ENCODE data around the gene PTBP1.

PTBP1 gene

DNA sequence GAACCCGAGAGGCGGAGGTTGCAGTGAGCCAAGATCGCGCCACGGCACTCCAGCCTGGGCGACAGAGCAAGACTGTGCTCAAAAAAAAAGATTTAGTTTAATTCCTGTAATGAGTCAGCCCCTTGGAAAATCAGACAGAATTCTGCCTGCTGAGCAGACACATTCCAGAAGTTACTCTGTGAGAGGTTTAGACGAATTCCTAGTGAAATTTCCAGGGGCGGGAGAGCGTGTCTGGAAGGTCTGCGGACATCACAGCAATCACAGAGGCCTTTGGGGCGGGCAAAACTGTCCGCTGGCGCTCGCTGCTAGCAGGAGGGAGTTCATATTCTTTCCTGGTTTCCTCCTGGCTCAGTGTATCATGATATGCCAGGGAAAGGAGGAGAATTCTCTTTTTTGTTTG is 28.8 kb upstream of the PTBP1 start:
- H2BK120ac ChIP-seq (ENCODE audit: low read depth, low read length): no peak overlapping the region
- no peaks in the 10 kb centered on the region for H3K27me3 ChIP-seq (ENCODE audit: insufficient read depth, low read length, poor library complexity)
- no peak overlapping the region for H4K8ac ChIP-seq (ENCODE audit: low read depth, low read length)
- no peak overlapping the region for H3K4me2 ChIP-seq (ENCODE audit: low read length)
- no peak overlapping the region for H2BK15ac ChIP-seq (replicated peaks; ENCODE audit: low read depth)
- H3K79me2 ChIP-seq (ENCODE audit: control insufficient read depth, insufficient read depth, low read length): no peaks in the 10 kb centered on the region
- WGBS (ENCODE audit: extremely low coverage, insufficient coverage, low lambda C conversion rate): no CpG with 5 or more reads among the region's 14 CpGs
- no peak overlapping the region for H3K4me3 ChIP-seq (ENCODE audit: low read length)
- H3K9ac ChIP-seq (ENCODE audit: low read length): no peak overlapping the region
- H3K23ac ChIP-seq (ENCODE audit: low read length): no peak overlapping the region
- no peak overlapping the region for H2AK5ac ChIP-seq (ENCODE audit: low read length)
- DNase-seq: no peak
- H3K18ac ChIP-seq (ENCODE audit: low read length): no peak overlapping the region
- H3K36me3 ChIP-seq (ENCODE audit: control insufficient read depth, insufficient read depth, low read length): no peaks in the 10 kb centered on the region
- no peak overlapping the region for H3K27ac ChIP-seq (ENCODE audit: low read depth, low read length)
- H2BK5ac ChIP-seq (ENCODE audit: low read length): no peak overlapping the region
- H4K5ac ChIP-seq (ENCODE audit: low read length): no peak overlapping the region
- H3K79me1 ChIP-seq (ENCODE audit: low read length): no peaks in the 10 kb centered on the region
- no peak overlapping the region for H3K56ac ChIP-seq (ENCODE audit: low read length)
- no peak overlapping the region for H3K4ac ChIP-seq (ENCODE audit: low read depth, low read length)
- no peaks in the 10 kb centered on the region for H3K4me1 ChIP-seq (ENCODE audit: control insufficient read depth, low read depth, low read length)

DNA sequence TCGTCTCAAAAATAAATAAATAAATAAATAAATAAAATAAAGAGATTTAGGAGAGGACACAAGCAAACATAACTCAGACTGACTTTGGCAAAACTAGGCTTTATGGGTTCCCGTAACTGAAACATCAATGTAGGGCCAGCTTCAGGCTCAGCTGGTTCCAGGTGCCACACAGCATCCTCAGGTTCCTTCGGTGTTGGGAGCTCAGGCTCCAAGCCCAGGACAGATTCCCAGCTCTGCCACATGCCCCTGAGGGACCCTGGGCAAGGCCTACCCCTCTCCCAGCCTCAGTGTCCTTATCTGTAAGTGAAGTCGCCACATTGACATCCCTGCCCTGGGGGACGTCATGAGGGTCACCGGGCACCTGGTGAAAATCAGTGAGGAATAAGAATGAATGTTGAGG is 27.6 kb upstream of the PTBP1 start:
- no peak overlapping the region for H2BK5ac ChIP-seq (ENCODE audit: low read length)
- no peaks in the 10 kb centered on the region for H3K36me3 ChIP-seq (ENCODE audit: control insufficient read depth, insufficient read depth, low read length)
- H2BK15ac ChIP-seq (replicated peaks; ENCODE audit: low read depth): no peak overlapping the region
- H3K4me3 ChIP-seq (ENCODE audit: low read length): no peak overlapping the region
- no peak overlapping the region for H3K4ac ChIP-seq (ENCODE audit: low read depth, low read length)
- no peak overlapping the region for H3K56ac ChIP-seq (ENCODE audit: low read length)
- no peaks in the 10 kb centered on the region for H3K27me3 ChIP-seq (ENCODE audit: insufficient read depth, low read length, poor library complexity)
- no CpG with 5 or more reads among the region's 6 CpGs for WGBS (ENCODE audit: extremely low coverage, insufficient coverage, low lambda C conversion rate)
- no peak overlapping the region for H3K23ac ChIP-seq (ENCODE audit: low read length)
- no peak overlapping the region for H4K5ac ChIP-seq (ENCODE audit: low read length)
- H2AK5ac ChIP-seq (ENCODE audit: low read length): no peak overlapping the region
- H4K8ac ChIP-seq (ENCODE audit: low read depth, low read length): no peak overlapping the region
- H3K79me2 ChIP-seq (ENCODE audit: control insufficient read depth, insufficient read depth, low read length): no peaks in the 10 kb centered on the region
- no peak overlapping the region for H2BK120ac ChIP-seq (ENCODE audit: low read depth, low read length)
- H3K27ac ChIP-seq (ENCODE audit: low read depth, low read length): no peak overlapping the region
- no peak overlapping the region for H3K9ac ChIP-seq (ENCODE audit: low read length)
- H3K4me2 ChIP-seq (ENCODE audit: low read length): no peak overlapping the region
- DNase-seq: no peak
- H3K4me1 ChIP-seq (ENCODE audit: control insufficient read depth, low read depth, low read length): no peaks in the 10 kb centered on the region
- H3K18ac ChIP-seq (ENCODE audit: low read length): no peak overlapping the region
- no peaks in the 10 kb centered on the region for H3K79me1 ChIP-seq (ENCODE audit: low read length)

DNA sequence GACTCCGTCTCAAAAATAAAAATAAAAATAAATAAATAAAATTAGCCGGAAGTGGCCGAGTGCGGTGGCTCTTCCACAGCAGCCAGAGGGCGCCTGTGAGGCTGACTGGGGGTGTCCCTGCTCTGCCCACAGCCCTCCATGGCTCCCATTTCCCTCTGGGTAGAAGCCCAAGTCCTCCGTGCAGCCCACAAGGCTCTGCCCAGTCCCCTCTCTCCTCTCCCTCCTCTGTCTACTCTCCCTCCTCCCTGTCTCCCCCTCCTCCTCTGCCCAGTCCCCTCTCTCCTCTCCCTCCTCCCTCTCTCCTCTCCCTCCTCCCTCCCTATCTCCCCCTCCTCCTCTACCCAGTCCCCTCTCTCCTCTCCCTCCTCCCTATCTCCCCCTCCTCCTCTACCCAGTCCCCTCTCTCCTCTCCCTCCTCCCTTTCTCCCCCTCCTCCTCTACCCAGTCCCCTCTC is 25.9 kb upstream of the PTBP1 start:
- H4K8ac ChIP-seq (ENCODE audit: low read depth, low read length): no peak overlapping the region
- no peak overlapping the region for H2BK5ac ChIP-seq (ENCODE audit: low read length)
- no peaks in the 10 kb centered on the region for H3K36me3 ChIP-seq (ENCODE audit: control insufficient read depth, insufficient read depth, low read length)
- no peak overlapping the region for H2AK5ac ChIP-seq (ENCODE audit: low read length)
- H3K56ac ChIP-seq (ENCODE audit: low read length): no peak overlapping the region
- H3K27me3 ChIP-seq (ENCODE audit: insufficient read depth, low read length, poor library complexity): no peaks in the 10 kb centered on the region
- no CpG with 5 or more reads among the region's 6 CpGs for WGBS (ENCODE audit: extremely low coverage, insufficient coverage, low lambda C conversion rate)
- H3K79me1 ChIP-seq (ENCODE audit: low read length): no peaks in the 10 kb centered on the region
- peak; percentile 71 for DNase-seq
- H3K4ac ChIP-seq (ENCODE audit: low read depth, low read length): no peak overlapping the region
- no peak overlapping the region for H3K27ac ChIP-seq (ENCODE audit: low read depth, low read length)
- no peak overlapping the region for H3K4me3 ChIP-seq (ENCODE audit: low read length)
- no peak overlapping the region for H3K23ac ChIP-seq (ENCODE audit: low read length)
- no peak overlapping the region for H2BK120ac ChIP-seq (ENCODE audit: low read depth, low read length)
- H3K79me2 ChIP-seq (ENCODE audit: control insufficient read depth, insufficient read depth, low read length): no peaks in the 10 kb centered on the region
- H3K18ac ChIP-seq (ENCODE audit: low read length): no peak overlapping the region
- no peak overlapping the region for H2BK15ac ChIP-seq (replicated peaks; ENCODE audit: low read depth)
- no peaks in the 10 kb centered on the region for H3K4me1 ChIP-seq (ENCODE audit: control insufficient read depth, low read depth, low read length)
- H4K5ac ChIP-seq (ENCODE audit: low read length): no peak overlapping the region
- no peak overlapping the region for H3K4me2 ChIP-seq (ENCODE audit: low read length)
- no peak overlapping the region for H3K9ac ChIP-seq (ENCODE audit: low read length)

DNA sequence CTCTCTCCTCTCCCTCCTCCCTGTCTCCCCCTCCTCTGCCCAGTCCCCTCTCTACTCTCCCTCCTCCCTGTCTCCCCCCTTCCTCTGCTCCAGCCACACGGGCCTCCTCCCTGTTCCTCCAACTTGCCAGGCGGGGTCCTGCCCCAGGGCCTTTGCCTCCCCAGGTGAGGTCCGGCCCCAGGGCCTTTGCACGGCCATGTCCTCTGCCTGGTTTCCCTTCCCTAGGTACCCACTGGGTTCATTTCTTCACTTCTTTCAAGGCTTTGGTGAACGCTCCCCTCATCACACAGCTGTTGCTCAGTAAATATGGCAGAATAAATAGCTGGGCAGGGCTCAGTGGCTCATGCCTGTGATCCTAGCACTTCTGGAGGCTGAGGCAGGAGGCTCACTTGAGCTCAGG is 25.2 kb upstream of the PTBP1 start:
- Histone ChIP-seq H4K5ac (ENCODE audit: low read length) (no peak overlapping the region), H3K4ac (ENCODE audit: low read depth, low read length) (no peak overlapping the region), H3K27ac (ENCODE audit: low read depth, low read length) (no peak overlapping the region), H3K4me2 (ENCODE audit: low read length) (no peak overlapping the region), H3K23ac (ENCODE audit: low read length) (no peak overlapping the region), H3K4me1 (ENCODE audit: control insufficient read depth, low read depth, low read length) (no peaks in the 10 kb centered on the region), H3K79me2 (ENCODE audit: control insufficient read depth, insufficient read depth, low read length) (no peaks in the 10 kb centered on the region), H3K79me1 (ENCODE audit: low read length) (no peaks in the 10 kb centered on the region), H2AK5ac (ENCODE audit: low read length) (no peak overlapping the region), H4K8ac (ENCODE audit: low read depth, low read length) (no peak overlapping the region), H3K9ac (ENCODE audit: low read length) (no peak overlapping the region), H2BK5ac (ENCODE audit: low read length) (no peak overlapping the region), H2BK120ac (ENCODE audit: low read depth, low read length) (no peak overlapping the region), H3K36me3 (ENCODE audit: control insufficient read depth, insufficient read depth, low read length) (no peaks in the 10 kb centered on the region), H3K56ac (ENCODE audit: low read length) (no peak overlapping the region), H3K27me3 (ENCODE audit: insufficient read depth, low read length, poor library complexity) (no peaks in the 10 kb centered on the region), H3K18ac (ENCODE audit: low read length) (no peak overlapping the region), H3K4me3 (ENCODE audit: low read length) (no peak overlapping the region), H2BK15ac (replicated peaks; ENCODE audit: low read depth) (no peak overlapping the region)
- DNase-seq: no peak
- WGBS (ENCODE audit: extremely low coverage, insufficient coverage, low lambda C conversion rate): no CpG with 5 or more reads among the region's 5 CpGs

DNA sequence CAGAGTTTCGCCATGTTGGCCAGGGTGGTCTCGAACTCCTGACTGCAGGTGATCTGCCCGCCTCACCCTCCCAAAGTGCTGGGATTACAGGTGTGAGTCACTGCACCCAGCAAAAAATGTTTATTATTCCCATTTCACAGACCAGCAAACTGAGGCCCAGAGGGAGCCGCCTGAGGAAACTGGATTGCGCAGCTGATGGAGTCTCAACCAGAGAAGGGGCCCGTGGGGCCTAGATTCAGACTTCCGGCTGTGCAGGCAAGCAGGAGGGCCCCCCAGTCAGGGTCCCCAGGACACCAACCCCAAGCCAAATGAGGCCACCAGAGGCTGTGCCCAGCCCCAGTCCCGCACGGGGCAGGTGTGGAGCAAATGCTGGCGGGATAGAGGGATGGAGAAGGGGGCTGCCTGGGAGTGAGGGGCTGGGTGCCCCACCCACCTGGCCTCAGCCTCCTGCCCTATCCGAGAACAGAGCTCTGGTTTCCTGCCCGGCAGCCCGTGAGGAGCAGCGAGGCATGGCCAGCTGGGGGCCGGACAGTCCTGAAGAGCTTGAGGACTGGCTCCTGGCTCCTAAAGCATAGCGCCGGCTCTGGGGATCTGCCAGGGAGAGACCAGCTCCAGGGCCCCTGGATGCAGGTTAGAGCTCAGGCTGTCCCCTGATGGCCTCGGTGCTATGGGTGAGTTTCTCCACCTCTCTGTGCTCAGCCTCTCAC is 24.4 kb upstream of the PTBP1 start:
- Histone ChIP-seq H3K4me1 (ENCODE audit: control insufficient read depth, low read depth, low read length) (no peaks in the 10 kb centered on the region), H3K27ac (ENCODE audit: low read depth, low read length) (no peak overlapping the region), H3K56ac (ENCODE audit: low read length) (no peak overlapping the region), H3K23ac (ENCODE audit: low read length) (no peak overlapping the region), H3K4ac (ENCODE audit: low read depth, low read length) (no peak overlapping the region), H2BK15ac (replicated peaks; ENCODE audit: low read depth) (no peak overlapping the region), H4K5ac (ENCODE audit: low read length) (no peak overlapping the region), H2BK5ac (ENCODE audit: low read length) (no peak overlapping the region), H3K4me2 (ENCODE audit: low read length) (no peak overlapping the region), H3K79me1 (ENCODE audit: low read length) (no peaks in the 10 kb centered on the region), H3K9ac (ENCODE audit: low read length) (no peak overlapping the region), H3K27me3 (ENCODE audit: insufficient read depth, low read length, poor library complexity) (no peaks in the 10 kb centered on the region), H3K79me2 (ENCODE audit: control insufficient read depth, insufficient read depth, low read length) (no peaks in the 10 kb centered on the region), H3K36me3 (ENCODE audit: control insufficient read depth, insufficient read depth, low read length) (no peaks in the 10 kb centered on the region), H2AK5ac (ENCODE audit: low read length) (no peak overlapping the region), H3K18ac (ENCODE audit: low read length) (no peak overlapping the region), H2BK120ac (ENCODE audit: low read depth, low read length) (no peak overlapping the region), H3K4me3 (ENCODE audit: low read length) (no peak overlapping the region), H4K8ac (ENCODE audit: low read depth, low read length) (no peak overlapping the region)
- DNase-seq: peak; percentile 53
- WGBS (ENCODE audit: extremely low coverage, insufficient coverage, low lambda C conversion rate): no CpG with 5 or more reads among the region's 18 CpGs

DNA sequence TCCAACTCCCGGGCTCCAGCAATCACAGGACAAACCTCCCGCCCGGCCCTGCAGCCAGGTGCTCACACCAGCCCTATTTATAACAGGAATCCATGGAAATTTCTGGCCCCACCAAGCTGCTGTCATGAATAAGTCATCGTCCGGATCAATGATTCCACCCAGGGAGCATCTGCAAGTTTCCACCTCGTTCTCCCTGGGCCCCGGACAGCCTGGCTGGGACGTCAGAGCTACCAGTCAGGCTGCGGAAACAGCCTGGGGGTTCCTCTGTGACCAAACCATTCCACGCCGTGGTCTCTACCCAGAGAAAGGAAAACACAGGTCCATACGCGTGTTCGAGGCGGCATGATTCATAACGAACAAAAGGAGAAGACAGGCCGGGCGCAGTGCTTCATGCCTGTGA is 20.7 kb upstream of the PTBP1 start:
- Histone ChIP-seq H2BK5ac (ENCODE audit: low read length) (no peak overlapping the region), H3K18ac (ENCODE audit: low read length) (no peak overlapping the region), H2BK15ac (replicated peaks; ENCODE audit: low read depth) (no peak overlapping the region), H3K79me2 (ENCODE audit: control insufficient read depth, insufficient read depth, low read length) (no peaks in the 10 kb centered on the region), H2BK120ac (ENCODE audit: low read depth, low read length) (no peak overlapping the region), H3K36me3 (ENCODE audit: control insufficient read depth, insufficient read depth, low read length) (no peaks in the 10 kb centered on the region), H3K56ac (ENCODE audit: low read length) (no peak overlapping the region), H3K27ac (ENCODE audit: low read depth, low read length) (no peak overlapping the region), H3K4me3 (ENCODE audit: low read length) (no peak overlapping the region), H2AK5ac (ENCODE audit: low read length) (no peak overlapping the region), H3K27me3 (ENCODE audit: insufficient read depth, low read length, poor library complexity) (no peaks in the 10 kb centered on the region), H3K23ac (ENCODE audit: low read length) (no peak overlapping the region), H4K8ac (ENCODE audit: low read depth, low read length) (no peak overlapping the region), H3K9ac (ENCODE audit: low read length) (no peak overlapping the region), H3K4me2 (ENCODE audit: low read length) (no peak overlapping the region), H3K4me1 (ENCODE audit: control insufficient read depth, low read depth, low read length) (no peaks in the 10 kb centered on the region), H4K5ac (ENCODE audit: low read length) (no peak overlapping the region), H3K4ac (ENCODE audit: low read depth, low read length) (no peak overlapping the region), H3K79me1 (ENCODE audit: low read length) (no peaks in the 10 kb centered on the region)
- DNase-seq: no peak
- no CpG with 5 or more reads among the region's 18 CpGs for WGBS (ENCODE audit: extremely low coverage, insufficient coverage, low lambda C conversion rate)
